Right cardiac atrium (tissue), 5 donors: Measurements from ENCODE around the gene ADAMTSL5. TPM values are rescaled to one million over a fixed set of nuclear protein-coding genes. Genes with fewer than 3 reads are reported as not detected.
"Not testable (repeated sequence)": the region's sequence is repeated elsewhere in the genome, so short reads cannot be mapped to it uniquely, and the experiment has no call there.

Experiments used
- ATAC-seq, 2 donors: fragments of 200-7000 bp; cut with Tn5 transposase; one replicate each; pipeline versions ENCODE4 v1.8.0 to v1.9.1; 2020; ENCODE audit warnings: moderate library complexity in 2 of 2, mild to moderate bottlenecking in 1 of 2
- DNase-seq, 3 donors: peaks; one replicate each; pipeline ENCODE4 v3.0.0-alpha.2; 2020
- H3K27ac ChIP-seq: one replicate; pipeline ENCODE4 v1.5.1; 2013; ENCODE audit warnings: mild to moderate bottlenecking, low read length, control low read depth, moderate library complexity
- H3K27me3 ChIP-seq: one replicate; pipeline ENCODE4 v1.6.1; 2013; ENCODE audit not compliant: control insufficient read depth, insufficient read depth
- H3K4me1 ChIP-seq: one replicate; pipeline ENCODE4 v1.6.1; 2013; ENCODE audit warnings: low read length; ENCODE audit not compliant: control insufficient read depth, insufficient read depth
- H3K4me3 ChIP-seq: one replicate; pipeline ENCODE4 v1.5.1; 2013; ENCODE audit warnings: low read length, control low read depth
- H3K9me3 ChIP-seq: one replicate; pipeline ENCODE4 v1.6.1; 2013; ENCODE audit warnings: low read length; ENCODE audit not compliant: control insufficient read depth
- WGBS: extraction: QIAGEN DNeasy Blood & Tissue Kit; methylation state at CpG from one replicate; pipeline ENCODE4 v1.1.7; 2013; 5-methylcytosine and 5-hydroxymethylcytosine counted together
- intact Hi-C, 4 donors: fragments of 100-400 bp; cut with DNase I; formaldehyde crosslinking; loops; one replicate each; pipeline versions ENCODE4 v1.11.0 to v1.14.0; 2022 to 2023
- polyA plus RNA-seq: library from polyadenylated mRNA; stranded (reverse); fragments of 200-250 nt; gene quantifications from one replicate; pipeline ENCODE4 v1.2.3, GENCODE V29; 2013
- total RNA-seq, 4 donors: library from RNA; stranded (reverse); fragmentation: NEBNext Ultra II Directional; extraction: Animal tissue kit (Norgen Biotek cat#: 25700); gene quantifications; one replicate each; pipeline ENCODE4 v1.2.1, GENCODE V29; 2021
- donor health status: healthy with polysubstance abuse.
- donor health status: DM: no; HTN: yes; CAD: no.
- donor health status: DM: no; HTN: no; CAD: no.
- donor health status: DM: no; HTN: yes; CAD: no; lungs with severe emphysema.
- donor health status: DM: yes; HTN: yes; CAD: no.

ADAMTSL5 gene
- total and polyA plus RNA-seq, 5 donors, result 10.9 to 23.7 (median 19.1) TPM

GRCh38 chr19:1522061-1522460 lies 9.2 kb upstream of the ADAMTSL5 start:
- no peaks in the 10 kb centered on the region for H3K27me3 ChIP-seq
- no peak for ATAC-seq
- 58% methylated on average over 10 of the region's 10 CpGs for WGBS

DNA sequence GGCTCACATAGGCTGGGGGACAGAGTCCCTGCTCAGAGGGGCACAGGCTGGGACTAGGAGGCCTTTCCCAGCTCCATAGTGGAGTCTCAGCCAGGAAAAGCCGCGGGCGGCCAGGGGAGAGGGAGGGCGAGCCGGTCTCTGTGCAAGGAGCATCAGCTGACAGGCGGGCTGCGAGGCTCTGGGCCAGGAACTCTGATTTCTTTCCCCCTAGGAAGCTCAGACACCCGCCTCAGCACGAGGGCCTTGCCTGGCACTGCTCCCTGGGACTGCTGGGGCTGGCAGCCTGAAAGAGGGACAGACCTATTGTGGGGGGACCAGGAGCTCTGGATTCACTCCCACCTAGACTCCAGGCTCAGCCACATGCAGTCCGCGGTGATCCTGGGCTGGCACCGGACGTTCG lies 8.8 kb upstream of the ADAMTSL5 start:
- ATAC-seq, result peak; percentile 22 to 29
- intact Hi-C loops, result no loop called here
- H3K9me3 ChIP-seq, result no peaks in the 10 kb centered on the region

More at GRCh38 chr19:1522061-1522460, 9.2 kb upstream of the ADAMTSL5 start:
- no peak overlapping the region for H3K27ac ChIP-seq
- H3K4me1 ChIP-seq, result no peaks in the 10 kb centered on the region
- intact Hi-C loops, result no loop called here
- no peaks in the 10 kb centered on the region for H3K9me3 ChIP-seq
- DNase-seq, result peak in 1 of 3 donors; percentile 20
- H3K4me3 ChIP-seq, result no peak overlapping the region

GRCh38 chr19:1520203-1520780 lies 7.5 kb upstream of the ADAMTSL5 start:
- no peaks in the 10 kb centered on the region for H3K27me3 ChIP-seq
- peak in 2 of 3 donors; percentile 18 to 31 for DNase-seq
- no peak overlapping the region for H3K4me3 ChIP-seq
- WGBS, result 77% methylated on average over 17 of the region's 17 CpGs
- no peak overlapping the region for H3K27ac ChIP-seq
- no peaks in the 10 kb centered on the region for H3K9me3 ChIP-seq
- ATAC-seq, result no peak
- no peaks in the 10 kb centered on the region for H3K4me1 ChIP-seq
- intact Hi-C loops, result no loop called here

More for the DNA sequence above, 8.8 kb upstream of the ADAMTSL5 start:
- no peaks in the 10 kb centered on the region for H3K27me3 ChIP-seq
- peak in 2 of 3 donors; percentile 70 to 76 for DNase-seq
- no peaks in the 10 kb centered on the region for H3K4me1 ChIP-seq
- WGBS, result 38% methylated on average over 14 of the region's 14 CpGs
- no peak overlapping the region for H3K4me3 ChIP-seq
- no peak overlapping the region for H3K27ac ChIP-seq

DNA sequence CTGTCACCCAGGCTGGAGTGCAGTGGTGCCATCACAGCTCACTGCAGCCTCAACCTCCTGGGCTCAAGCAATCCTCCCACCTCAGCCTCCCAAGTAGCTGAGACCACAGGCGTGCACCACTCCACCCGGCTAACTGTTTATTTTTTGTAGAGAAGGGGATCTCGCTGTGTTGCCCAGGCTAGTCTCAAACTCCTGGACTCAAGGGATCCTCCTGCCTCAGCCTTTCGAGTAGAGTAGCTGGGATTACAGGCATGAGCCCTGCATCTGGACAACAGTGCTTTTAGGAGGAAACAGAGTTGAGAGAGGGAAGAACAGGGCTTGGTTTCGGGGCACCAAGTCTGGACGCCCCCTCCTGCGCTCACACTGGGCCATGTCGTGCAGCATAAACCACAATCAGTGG lies 7.0 kb upstream of the ADAMTSL5 start:
- H3K4me1 ChIP-seq, H3K9me3 ChIP-seq, H3K27me3 ChIP-seq, ATAC-seq, intact Hi-C loops, H3K27ac ChIP-seq, DNase-seq, H3K4me3 ChIP-seq: not testable (repeated sequence)
- WGBS, result 83% methylated on average over 8 of the region's 8 CpGs

DNA sequence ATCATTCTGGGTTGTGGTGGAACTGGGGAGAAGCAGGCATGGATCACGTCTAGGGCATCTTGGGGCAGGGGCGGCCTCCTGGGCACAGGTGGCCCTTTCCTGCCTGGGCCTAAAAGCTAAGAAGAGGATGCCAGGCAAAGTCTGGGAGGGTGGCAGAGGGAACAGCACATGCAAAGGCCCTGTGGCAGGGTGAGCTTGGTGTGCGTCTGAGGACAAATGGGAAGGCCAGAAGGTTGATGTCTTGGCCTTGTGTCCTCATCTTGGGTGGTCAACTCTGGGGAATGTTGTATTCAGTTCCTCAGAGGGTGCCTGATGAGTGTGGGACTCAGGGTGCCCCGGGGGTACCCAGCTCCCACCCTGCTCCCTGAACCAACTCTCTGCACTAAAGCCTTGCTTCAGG lies 5.7 kb upstream of the ADAMTSL5 start:
- WGBS, result 83% methylated on average over 4 of the region's 4 CpGs
- Histone ChIP-seq H3K4me3 (no peak overlapping the region), H3K27ac (no peak overlapping the region), H3K9me3 (no peaks in the 10 kb centered on the region), H3K27me3 (no peaks in the 10 kb centered on the region), H3K4me1 (no peaks in the 10 kb centered on the region)
- DNase-seq (no peak), ATAC-seq (no peak)
- intact Hi-C loops, result no loop called here

DNA sequence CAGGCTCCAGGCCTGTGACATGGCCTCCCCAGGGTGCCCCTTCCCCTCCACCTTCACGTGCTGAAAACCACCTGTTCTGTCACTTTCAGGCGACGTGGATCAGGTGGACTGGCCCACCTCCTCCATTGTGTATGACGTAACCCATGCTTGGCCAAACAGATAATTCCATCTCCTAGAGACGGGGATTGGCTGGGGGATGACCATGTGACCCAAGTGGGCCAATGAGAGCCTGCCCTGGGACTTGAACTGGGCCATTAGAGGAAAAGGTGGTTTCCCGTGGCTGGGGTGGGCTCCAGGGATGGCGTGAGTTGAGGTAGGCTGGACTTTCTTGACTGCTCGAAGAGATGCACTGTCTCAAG lies 3.6 kb upstream of the ADAMTSL5 start:
- 72% methylated on average over 8 of the region's 8 CpGs for WGBS
- H3K27ac ChIP-seq, result no peak overlapping the region
- no peaks in the 10 kb centered on the region for H3K27me3 ChIP-seq
- DNase-seq, result peak in 1 of 3 donors; percentile 38
- no peak overlapping the region for H3K4me3 ChIP-seq
- no peaks in the 10 kb centered on the region for H3K9me3 ChIP-seq
- ATAC-seq, result no peak
- intact Hi-C loops, result no loop called here
- no peaks in the 10 kb centered on the region for H3K4me1 ChIP-seq

DNA sequence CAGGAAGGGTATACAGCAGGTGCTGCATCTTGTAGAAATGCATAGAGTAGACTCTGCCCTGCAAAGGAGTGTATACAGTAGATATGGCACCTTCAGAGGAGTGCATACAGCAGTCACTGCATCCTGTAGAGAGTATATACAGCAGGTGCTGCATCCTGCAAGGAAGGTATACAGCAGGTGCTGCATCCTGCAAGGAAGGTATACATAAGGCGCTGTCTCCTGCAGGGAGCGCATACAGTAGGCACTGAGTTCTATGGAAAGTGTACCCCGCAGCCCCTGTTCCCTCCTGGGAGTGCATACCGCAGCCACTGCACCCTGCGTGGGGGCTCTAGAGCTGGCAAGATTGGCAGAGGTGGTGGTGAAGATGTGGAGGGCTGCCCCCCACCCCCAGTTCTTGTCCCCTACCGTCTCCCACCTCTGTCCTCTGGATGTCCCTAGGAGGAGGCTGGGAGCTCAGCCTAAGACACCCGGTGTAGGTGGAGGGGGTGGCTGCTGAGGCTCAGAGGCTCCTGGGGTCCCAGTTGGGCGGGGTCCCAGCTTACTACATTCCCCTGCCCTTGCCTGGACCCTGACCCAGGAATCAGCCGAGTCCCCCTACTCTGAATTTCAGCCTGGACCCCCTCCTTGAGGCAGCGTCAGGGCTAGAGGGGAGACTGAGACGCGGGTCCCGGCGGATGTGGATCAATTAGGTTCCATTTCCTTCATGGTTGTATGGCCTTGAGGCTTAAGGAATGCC lies 2.3 kb upstream of the ADAMTSL5 start:
- Histone ChIP-seq H3K27ac (no peak overlapping the region), H3K9me3 (no peaks in the 10 kb centered on the region), H3K4me3 (no peak overlapping the region), H3K4me1 (no peaks in the 10 kb centered on the region), H3K27me3 (no peaks in the 10 kb centered on the region)
- no peak for ATAC-seq
- intact Hi-C loops, result no loop called here
- 70% methylated on average over 14 of the region's 14 CpGs for WGBS
- DNase-seq, result peak in 2 of 3 donors; percentile 43 to 50

DNA sequence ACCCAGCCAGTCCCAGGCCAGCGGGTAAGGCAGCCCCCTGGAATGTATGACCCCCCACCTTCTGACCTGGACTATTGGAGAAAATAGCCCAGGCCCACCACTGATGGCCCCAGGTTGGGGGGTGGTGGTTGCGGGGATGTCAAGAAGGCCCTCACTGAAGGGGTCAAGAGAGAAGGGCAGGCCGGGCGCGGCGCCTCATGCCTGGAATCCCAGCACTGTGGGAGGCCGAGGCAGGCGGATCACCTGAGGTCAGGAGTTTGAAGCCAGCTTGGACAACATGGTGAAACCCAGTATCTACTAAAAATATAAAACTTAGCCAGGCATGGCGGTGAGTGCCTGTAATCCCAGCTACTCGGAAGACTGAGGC lies 1.5 kb upstream of the ADAMTSL5 start:
- Histone ChIP-seq H3K9me3 (no peaks in the 10 kb centered on the region), H3K27ac (no peak overlapping the region), H3K27me3 (no peaks in the 10 kb centered on the region), H3K4me1 (no peaks in the 10 kb centered on the region), H3K4me3 (no peak overlapping the region)
- intact Hi-C loops, result no loop called here
- 68% methylated on average over 10 of the region's 10 CpGs for WGBS
- ATAC-seq (no peak), DNase-seq (peak in 2 of 3 donors; percentile 42 to 66)

- H3K4me1 ChIP-seq, result no peaks in the 10 kb centered on the region
- H3K4me3 ChIP-seq, result peak overlapping the region; percentile 70
- no peaks in the 10 kb centered on the region for H3K27me3 ChIP-seq
- intact Hi-C loops, result no loop called here
- peak overlapping the region; percentile 87 for H3K27ac ChIP-seq
- ATAC-seq (peak; percentile 35 to 56), DNase-seq (peak; percentile 47 to 86 (median 74))
- WGBS, result 5% methylated on average over 52 of the region's 52 CpGs
- H3K9me3 ChIP-seq, result no peaks in the 10 kb centered on the region
Measured at GRCh38 chr19:1513499-1514294, 878 bp upstream of the ADAMTSL5 start.

- Histone ChIP-seq H3K4me1 (no peaks in the 10 kb centered on the region), H3K27me3 (no peaks in the 10 kb centered on the region), H3K4me3 (no peak overlapping the region), H3K9me3 (no peaks in the 10 kb centered on the region), H3K27ac (no peak overlapping the region)
- peak in 2 of 3 donors; percentile 44 to 68 for DNase-seq
- intact Hi-C loops, result no loop called here
- no peak for ATAC-seq
- 55% methylated on average over 22 of the region's 22 CpGs for WGBS
Measured at GRCh38 chr19:1511318-1512317, 1.2 kb downstream of the ADAMTSL5 start.
